HG03060 (cell line): ENCODE data around the gene C1orf232.

ENCODE experiments used
- ATAC-seq: cut with Tn5 transposase; IDR thresholded peaks from one replicate; pipeline ENCODE4 v1.9.1; 2021; ENCODE audit warnings: low read depth, moderate number of reproducible peaks; ENCODE audit not compliant: unreplicated experiment

The C1orf232 gene

GRCh38 chr1:26181586-26182382 is 13.0 kb upstream of the C1orf232 start:
- ATAC-seq, result no peak

GRCh38 chr1:26180010-26180506 is 11.3 kb upstream of the C1orf232 start:
- ATAC-seq, result no peak

- ATAC-seq, result no peak
These were observed 8.5 kb upstream of the C1orf232 start, which contains the start of gene CNKSR1 for GRCh38 chr1:26177182-26177684. Gene CNKSR1, plus strand, starts transcription at chr1:26177491. Its CDS starts 57 bp downstream, at chr1:26177548.

GRCh38 chr1:26175346-26175745 is 6.6 kb upstream of the C1orf232 start:
- ATAC-seq, result no peak

GRCh38 chr1:26171084-26172072 is 2.6 kb upstream of the C1orf232 start, which contains the start of gene ZNF593OS:
Gene ZNF593OS, minus strand, starts transcription at chr1:26171832. Its CDS starts 171 bp downstream, at chr1:26171661.
- no peak for ATAC-seq

- ATAC-seq, result no peak
These were observed 1.7 kb upstream of the C1orf232 start for GRCh38 chr1:26170472-26170821.

- no peak for ATAC-seq
These were observed 1.1 kb upstream of the C1orf232 start, which contains the start of gene ZNF593 for GRCh38 chr1:26169669-26170471. Gene ZNF593, plus strand, starts transcription at chr1:26169908. Its CDS starts 76 bp downstream, at chr1:26169984.

GRCh38 chr1:26169198-26169554 is 413 bp upstream of the C1orf232 start:
- no peak for ATAC-seq

GRCh38 chr1:26166719-26167281 is 2.0 kb downstream of the C1orf232 start:
- ATAC-seq, result no peak

GRCh38 chr1:26164861-26165842 is 3.6 kb downstream of the C1orf232 start:
- no peak for ATAC-seq

- ATAC-seq, result no peak
These were observed 4.5 kb downstream of the C1orf232 start for GRCh38 chr1:26164036-26164860.

- ATAC-seq, result no peak
These were observed 5.1 kb downstream of the C1orf232 start for GRCh38 chr1:26163684-26164035.

- ATAC-seq, result no peak
These were observed 6.5 kb downstream of the C1orf232 start for GRCh38 chr1:26162220-26162709.

- ATAC-seq, result no peak
These were observed 7.1 kb downstream of the C1orf232 start for GRCh38 chr1:26161415-26162219.

- ATAC-seq, result no peak
These were observed 8.0 kb downstream of the C1orf232 start for GRCh38 chr1:26160527-26161414.

- ATAC-seq, result no peak
These were observed 9.1 kb downstream of the C1orf232 start for GRCh38 chr1:26159743-26160039.
